HCEC 1CT (cell line): ENCODE data around the gene ARPC1A.
"Not testable (repeated sequence)": the region's sequence is repeated elsewhere in the genome, so short reads cannot be mapped to it uniquely, and the experiment has no call there.

Source experiments
- DNase-seq: peaks from one replicate; pipeline ENCODE4 v3.0.0-alpha.2; 2017

Gene ARPC1A

DNA sequence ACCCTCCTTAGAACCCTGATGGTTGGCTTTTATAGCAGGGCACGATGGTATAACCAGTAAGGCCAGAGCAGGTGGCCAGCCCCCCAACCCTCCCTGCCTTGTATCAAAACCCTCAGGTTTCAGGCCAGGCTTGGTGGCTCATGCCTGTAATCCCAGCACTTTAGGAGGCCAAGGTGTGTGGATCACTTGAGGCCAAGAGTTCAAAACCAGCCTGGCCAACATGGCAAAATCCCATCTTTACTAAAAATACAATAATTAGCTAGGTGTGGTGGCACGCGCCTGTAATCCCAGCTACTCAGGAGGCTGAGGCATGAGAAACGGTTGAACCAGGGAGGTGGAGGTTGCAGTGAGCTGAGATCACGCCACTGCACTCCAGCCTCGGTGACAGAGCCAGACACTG, 3.0 kb upstream of the ARPC1A start:
- not testable (repeated sequence) for DNase-seq

DNA sequence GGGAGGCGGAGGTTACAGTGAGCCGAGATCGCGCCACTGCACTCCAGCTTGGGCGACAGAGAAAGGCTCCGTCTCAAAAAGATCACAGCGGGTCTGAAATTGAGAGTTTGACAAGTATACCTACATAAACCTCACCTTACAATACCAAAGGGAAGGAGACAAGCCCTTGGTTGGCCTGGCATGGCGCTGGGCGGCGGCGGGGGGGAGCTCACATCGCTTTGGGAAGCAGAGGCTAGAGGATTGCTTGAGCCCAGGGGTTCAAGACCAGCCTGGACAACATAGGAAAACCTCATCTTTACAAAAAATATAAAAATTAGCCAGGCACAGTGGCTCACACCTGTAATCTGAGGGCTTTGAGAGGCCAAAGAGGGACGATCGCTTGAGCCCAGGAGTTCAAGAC, 1.1 kb upstream of the ARPC1A start:
- no peak for DNase-seq

DNA sequence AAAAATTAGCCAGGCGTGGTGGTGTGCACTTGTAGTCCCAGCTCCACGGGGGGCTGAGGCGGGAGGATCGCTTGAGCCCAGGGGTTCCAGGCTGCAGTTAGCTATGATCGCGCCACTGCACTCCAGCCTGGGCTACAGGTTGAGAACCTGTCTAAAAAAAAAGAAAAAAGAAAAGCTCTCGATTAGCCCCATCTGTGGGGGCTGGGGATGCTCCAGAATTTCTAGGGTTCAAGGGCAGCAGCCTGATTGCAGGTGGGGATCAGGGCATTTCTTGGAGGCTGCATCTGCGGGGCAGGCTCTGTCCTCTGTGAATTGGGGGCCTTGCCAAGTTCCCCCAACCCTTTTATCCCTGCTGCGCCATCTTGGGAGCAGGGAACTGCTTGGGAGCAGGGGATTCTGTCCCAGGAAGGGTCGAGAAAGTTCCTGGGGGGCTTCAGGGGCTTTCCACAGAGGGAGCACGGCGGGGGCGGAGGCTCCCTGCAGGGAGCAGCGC, 651 bp upstream of the ARPC1A start:
- no peak for DNase-seq

DNA sequence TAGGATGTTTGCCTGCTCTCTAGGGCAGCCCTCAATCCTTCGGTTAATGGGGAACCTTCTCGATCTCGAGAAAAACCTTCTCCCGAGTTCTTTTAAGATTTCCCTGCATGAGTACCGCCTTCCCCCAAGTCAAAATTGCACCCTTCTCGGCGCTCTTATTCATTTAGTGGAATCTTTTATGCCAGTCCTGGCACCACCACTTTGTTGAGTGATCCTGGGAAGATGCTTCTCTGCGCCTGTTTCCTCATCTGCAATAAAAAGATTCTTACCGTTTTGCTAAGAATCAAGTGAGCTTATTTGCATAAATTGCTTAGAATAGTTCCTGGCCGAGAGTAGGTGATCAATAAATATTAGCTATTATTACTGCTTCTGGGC, 697 bp downstream of the ARPC1A start:
- DNase-seq = no peak

DNA sequence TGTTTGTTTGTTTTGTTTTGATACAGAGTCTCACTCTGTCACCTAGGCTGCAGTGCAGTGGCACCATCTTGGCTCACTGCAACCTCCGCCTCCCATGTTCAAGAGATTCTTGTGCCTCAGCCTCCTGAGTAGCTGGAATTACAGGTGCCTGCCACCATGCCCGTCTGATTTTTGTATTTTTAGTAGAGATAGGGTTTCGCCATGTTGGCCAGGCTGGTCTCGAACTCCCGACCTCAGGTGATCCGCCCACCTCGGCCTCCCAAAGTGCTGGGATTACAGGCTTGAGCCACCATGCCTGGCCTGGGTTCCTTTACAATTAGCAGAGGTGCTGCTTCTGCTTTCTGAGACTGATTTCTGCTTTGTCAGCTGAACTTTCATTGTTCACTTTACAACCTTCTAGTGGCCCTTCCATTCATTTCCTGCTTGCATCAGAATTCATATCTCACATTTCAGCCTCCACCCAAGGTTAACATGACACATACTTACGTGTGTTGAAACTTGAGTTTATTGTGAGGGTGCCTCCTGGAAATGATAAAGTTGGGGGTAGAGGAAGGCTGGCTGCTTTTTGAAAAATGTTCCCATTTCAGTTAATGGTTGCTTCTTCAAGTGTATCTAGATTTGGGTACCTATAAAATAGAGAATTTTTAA, 4.7 kb downstream of the ARPC1A start:
- DNase-seq = peak; percentile 86

DNA sequence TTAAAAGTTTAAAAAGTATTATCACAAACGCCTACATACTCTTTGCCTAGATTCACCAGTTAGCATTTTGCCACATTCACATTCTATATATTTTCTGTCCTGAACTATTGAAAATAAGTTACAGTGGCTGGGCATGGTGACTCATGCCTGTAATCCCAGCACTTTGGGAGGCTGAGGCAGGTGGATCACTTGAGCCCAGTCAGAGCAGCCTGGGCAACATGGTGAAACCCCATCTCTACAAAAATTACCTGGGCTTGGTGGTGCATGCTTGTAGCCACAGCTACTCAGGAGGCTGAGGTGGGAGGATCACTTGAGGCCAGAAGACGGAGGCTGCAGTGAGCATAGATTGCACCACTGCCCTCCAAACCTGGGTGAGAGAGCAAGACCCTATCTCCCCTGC, 5.3 kb downstream of the ARPC1A start:
- no peak for DNase-seq

DNA sequence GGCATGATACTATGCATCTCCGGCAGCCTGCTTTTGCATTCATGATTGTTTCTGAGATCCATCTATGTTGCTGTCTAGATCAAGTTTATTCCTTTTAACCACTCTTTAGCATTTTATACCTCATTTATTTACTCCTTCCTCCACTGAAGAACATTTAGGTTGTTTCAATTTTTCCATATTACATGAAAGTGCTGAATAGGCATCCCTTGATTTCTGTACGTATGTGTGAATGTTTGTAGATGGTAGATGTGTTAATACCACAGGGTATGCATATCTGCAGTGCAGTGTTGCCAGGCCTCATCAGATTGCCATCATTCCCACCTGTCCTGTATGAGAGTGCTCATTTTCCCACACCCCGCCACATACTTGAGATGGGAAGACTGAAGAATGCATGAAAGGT, 13.9 kb downstream of the ARPC1A start:
- DNase-seq = no peak

DNA sequence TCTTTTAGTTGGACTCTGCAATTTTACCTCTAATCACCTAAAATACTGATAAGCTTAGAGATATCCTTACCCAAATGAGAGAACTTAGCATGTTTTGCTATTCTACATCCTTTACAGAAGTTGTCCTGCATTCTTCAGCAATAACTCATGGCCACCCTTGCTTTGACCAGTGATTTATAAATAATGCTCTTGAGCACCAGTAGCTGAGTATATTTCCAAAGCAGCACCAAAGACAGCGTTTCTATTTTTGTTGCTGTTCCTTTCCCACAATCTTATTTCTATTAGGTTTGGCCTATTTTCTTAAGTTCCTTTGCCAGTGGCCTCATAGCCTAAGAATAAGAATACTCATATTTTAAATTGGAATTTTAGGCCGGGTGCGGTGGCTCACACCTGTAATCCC, 15.0 kb downstream of the ARPC1A start:
- DNase-seq = peak; percentile 2

DNA sequence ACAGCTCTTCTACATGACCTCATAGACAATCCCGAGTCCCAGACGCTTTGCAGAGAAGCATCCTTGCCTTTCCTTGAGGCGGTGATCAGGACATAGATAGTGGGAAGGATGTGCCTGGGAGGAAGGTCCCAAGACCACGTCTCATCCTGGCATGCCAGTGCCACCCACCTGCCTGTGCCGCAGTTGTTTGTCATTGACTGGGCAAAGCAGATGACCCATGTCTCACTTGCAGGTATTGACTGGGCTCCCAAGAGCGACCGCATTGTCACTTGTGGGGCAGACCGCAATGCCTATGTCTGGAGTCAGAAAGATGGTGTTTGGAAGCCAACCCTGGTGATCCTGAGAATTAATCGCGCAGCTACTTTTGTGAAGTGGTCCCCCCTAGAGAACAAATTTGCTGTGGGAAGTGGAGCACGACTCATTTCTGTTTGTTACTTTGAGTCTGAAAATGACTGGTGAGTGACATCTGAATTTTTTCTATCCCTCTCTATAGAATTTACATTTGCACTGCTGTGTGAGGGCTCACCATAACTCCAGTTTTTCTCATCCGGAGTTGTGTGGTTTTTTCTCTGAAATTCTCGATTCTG, 18.5 kb downstream of the ARPC1A start:
- DNase-seq = no peak

DNA sequence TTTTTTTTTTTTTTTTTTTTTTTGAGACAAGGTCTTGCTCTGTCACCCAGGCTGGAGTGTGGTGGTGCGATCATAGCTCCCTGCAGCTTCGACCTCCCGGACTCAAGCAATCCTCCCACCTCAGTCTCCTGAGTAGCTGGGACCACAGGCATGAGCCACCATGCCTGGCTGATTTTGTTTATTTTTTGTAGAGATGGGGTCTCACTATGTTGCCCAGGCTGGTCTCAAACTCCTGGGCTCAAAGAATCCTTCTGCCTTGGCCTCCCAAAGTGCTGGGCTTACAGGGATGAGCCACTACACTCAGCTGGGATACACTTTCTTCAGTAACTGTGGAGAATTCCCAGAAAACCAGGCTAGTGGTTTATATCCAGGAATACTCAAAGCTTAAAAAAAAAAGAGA, 24.9 kb downstream of the ARPC1A start:
- DNase-seq = not testable (repeated sequence)

DNA sequence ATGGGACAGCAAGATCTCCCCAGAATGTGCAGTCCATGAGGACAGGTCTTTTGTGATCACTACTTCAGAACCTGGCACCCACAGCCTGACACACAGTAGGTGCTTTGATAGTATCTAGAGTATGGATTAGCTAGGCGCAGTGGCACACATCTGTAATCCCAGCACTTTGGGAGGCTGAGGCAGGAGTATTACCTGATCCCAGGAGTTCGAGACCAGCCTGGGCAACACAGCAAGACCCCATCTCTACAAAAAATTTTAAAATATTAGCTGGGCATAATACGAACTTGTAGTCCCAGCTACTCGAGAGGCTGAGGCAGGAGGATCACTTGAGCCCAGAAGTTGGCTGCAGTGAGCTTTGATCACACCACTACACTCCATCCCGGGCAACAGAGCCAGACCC, 26.5 kb downstream of the ARPC1A start:
- DNase-seq = no peak

DNA sequence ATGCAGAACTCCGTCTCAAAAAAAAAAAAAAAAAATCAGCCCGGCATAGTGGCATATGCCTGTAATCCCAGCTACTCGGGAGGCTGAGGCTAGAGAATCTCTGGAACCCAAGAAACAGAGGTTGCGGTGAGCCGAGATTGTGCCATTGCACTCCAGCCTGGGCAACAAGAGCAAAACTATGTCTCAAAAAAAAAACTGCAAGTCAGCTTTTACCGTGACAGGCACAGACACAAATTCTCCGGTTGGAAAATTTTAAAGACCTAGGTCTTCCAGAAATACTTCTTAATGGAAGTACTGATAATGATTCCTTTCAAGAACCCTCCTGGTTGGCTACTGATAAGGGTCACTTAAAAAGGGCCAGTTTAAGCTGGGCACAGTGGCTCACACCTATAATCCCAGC, 29.4 kb downstream of the ARPC1A start:
- no peak for DNase-seq

DNA sequence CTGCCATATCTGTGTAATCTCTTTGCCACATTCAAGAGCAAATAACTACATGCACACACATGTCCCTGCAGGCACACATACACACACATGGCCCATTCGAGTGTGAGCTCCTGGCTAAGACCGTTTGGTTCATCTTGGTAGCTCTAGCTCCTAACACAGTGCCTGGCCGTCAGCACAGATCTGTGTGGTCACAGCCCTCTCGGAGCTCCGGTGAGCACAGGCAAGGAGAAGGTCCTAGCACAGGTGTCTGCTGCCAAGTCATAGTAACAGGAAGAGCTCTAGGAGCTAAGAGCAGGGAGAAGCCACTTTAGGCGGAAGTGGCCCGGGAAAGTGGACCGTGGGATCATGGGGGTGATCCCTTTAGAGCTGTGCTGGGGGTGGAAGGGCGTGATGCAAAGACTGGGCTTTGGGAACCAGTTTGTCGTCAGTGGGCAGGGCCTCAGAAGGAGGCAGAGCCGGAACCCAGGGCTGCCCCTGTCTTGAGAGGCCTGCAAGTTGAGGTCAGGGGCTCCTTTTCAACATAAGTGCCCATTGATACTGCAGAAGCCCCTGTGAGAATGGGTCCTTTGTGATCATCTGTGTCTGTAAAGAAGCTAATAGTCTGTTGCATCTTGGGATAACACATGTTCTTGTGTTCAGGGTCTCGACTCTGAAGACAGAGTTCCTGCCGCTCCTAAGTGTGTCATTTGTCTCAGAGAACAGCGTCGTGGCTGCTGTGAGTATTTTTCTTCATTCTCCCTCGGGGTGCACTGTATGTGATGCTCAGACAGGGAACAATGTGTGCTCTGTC, 32.2 kb downstream of the ARPC1A start:
- no peak for DNase-seq

DNA sequence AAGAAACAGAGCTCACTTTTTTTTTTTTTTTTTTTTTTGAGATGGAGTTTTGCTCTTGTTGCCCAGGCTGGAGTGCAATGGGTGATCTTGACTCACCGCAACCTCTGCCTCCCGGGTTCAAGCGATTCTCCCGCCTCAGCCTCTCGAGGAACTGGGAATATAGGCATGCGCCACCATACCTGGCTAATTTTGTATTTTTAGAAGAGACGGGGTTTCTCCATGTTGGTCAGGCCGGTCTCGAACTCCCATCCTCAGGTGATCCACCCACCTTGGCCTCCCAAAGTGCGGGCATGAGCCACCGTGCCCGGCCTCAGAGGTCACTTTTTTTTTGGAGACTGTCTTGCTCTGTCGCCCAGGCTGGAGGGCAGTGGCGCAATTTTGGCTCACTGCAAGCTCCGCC, 32.8 kb downstream of the ARPC1A start:
- not testable (repeated sequence) for DNase-seq

DNA sequence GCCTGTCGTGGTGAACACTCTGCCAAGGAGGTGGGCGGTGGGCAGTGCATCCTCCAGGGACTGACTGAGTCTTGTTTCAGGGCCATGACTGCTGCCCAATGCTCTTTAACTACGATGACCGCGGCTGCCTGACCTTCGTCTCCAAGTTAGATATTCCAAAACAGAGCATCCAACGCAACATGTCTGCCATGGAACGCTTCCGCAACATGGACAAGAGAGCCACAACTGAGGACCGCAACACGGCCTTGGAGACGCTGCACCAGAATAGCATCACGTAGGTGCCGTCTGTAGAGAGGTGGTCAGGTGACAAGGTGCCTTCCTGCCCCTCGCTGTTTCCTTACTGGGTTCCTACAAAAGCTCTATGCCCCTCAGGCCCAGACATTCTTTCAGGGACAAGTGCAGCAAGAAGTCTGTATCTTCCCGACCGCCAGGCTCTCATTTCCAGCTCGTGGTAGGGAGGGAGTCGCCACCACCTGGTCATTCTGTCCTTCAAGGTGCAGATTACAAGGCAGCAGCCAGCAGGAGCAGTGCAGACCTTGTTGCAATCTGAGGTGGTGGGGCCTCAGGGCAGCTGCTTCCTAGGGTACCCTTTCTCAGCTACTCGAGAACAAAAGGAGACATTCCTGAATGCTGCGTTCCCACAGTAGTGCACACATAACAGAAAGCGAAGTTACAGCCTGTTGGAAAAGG, 33.9 kb downstream of the ARPC1A start:
- DNase-seq = no peak

DNA sequence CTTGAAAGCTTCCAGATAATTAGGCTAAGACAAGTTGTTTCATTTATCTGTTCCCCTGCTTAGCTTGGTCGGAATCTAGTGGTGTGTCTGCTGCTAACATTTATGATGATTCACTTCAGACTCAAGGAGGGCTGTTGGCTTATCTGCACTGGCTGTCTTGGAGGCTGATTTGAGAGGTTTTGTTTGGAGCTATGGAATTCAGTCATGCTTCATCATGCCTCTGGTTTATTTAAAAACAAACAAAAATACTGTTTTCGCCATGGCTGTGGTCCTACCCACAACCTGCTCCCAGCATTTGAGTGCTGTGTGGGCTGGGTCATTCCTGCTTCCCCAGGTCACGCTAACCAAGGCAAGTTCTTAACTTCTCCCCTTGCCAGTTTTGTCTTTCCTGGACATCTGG, 37.1 kb downstream of the ARPC1A start:
- peak; percentile 83 for DNase-seq

DNA sequence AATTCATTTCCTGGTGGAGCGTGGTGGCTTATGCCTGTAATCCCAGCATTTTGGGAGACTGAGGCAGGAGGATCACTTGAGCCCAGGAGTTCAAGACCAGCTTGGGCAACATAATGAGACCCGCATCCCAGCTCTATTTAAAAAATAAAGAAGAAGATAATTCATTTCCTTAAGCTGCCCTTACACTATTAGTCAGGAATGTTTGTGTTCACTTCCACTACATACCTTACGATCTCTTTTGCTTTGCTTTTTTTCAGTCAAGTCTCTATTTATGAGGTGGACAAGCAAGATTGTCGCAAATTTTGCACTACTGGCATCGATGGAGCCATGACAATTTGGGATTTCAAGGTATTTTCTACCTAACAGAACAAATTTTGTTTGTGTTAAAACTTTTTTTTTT, 37.6 kb downstream of the ARPC1A start:
- no peak for DNase-seq

DNA sequence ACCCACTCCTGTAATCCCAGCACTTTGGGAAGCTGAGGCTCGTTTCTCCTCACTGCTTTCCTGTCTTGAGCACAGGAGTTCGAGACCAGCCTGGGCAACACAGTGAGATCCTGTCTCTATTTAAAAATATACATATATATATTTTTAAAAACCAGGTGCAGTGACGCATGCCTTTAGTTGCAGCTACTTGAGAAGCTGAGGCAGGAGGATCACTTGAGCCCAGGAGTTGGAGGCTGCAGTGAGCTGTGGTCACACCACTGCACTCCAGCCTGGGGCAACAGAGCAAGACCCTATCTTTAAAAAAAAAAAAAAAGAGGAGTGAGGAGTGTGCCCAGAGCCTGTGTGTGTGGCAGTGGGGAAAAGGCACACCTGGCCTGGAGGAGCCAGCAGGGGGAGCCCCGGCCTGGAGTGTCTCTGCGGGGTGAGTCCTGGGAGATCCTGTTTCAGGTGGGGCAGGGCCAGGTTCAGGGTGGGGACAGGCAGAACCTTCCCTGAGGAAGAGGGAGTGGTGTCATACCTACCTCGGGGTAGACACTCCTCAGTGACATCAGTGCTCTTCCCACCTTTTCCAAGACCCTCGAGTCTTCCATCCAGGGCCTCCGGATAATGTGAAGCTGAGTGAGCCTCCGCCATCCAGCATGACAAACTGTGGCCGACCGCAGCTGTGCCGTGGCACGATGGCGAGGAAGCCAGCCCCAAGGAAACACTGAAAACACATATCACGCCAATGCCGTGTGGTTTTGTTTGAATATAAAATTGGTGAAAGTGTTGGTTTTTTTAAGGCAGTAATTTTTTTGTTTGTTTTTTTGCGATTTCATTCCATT, 39.8 kb downstream of the ARPC1A start:
- no peak for DNase-seq

DNA sequence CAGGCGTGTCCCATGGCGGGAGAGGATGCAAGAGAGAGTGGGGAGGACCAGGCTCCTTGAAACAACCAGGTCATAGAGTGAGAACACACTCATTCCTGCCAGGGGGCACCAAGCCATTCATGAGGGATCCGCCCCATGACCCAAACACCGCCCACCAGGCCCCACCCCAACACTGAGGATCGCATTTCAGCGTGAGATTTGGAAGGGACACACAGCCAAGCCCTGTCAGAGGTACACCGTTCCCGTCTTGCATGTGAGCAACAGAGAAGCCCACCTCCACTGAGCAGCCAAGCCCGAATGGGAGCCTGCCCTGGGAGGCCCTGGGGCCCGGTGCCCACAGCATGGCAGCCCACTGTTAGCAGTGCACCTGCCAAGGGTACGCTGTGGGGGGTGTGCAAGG, 40.9 kb downstream of the ARPC1A start:
- no peak for DNase-seq

DNA sequence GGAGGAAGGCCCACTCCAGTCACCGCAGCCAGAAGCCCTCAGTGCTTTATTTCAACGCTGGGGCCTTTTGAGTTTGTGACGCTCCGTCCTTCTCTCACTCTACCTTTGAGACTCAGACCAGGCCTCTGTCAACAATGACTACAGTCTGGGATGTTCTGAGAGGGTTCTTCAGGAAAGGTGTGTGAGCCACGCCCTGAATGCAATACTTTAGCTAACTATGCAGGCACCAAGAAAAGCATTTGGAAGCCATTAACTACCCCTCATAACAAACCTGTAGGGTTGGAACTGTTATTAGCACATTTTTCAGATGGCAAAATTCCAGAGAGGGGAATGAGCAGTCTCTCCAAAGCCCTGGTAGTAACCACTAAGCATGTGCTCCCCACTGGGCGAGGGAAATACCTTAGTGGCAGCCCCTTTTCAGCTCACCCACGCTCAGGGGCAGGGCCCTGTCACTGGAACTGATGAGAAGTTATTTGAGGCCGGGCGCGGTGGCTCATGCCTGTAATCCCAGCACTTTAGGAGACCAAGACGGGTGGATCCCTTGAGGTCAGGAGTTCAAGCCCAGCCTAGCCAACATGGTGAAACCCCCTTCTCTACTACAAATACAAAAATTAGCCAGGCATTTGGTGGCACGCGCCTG, 43.2 kb downstream of the ARPC1A start:
- no peak for DNase-seq

DNA sequence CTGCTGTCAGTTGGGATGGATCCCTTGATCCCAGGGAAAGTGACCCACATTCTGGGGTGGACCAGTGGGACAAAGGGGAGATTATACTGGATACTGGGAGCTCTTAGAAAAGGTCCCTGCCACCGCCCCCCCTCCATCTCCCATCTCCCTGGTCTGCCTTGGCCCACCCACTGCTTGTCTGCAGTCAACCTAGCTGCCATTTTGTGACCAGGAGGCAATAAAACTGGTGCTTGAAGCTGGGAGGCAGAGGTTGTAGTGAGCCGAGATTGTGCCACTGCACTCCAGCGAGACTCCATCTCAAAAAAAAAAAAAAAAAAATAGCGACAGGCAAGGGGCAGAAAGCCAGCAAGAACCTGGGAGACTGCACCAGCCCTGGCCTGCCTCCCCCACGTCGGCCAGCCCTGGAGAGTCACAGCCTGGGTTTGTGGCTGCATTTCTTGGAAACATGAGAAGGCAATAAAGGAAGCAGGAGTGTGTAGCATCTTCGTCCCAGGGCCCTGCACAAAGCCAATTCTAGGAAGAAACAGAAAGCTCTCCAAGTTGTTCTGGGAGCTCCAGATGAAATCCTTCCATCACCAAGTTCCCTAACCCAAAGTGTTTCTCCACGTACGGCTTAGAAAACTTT, 44.2 kb downstream of the ARPC1A start:
- DNase-seq = no peak
